Osteocyte (in vitro differentiated cells): Measurements from ENCODE around the gene STX18. TPM values are rescaled to one million over a fixed set of nuclear protein-coding genes. Genes with fewer than 3 reads are reported as not detected.
"Not testable (repeated sequence)": the region's sequence is repeated elsewhere in the genome, so short reads cannot be mapped to it uniquely, and the experiment has no call there.

Experiments used
- DNase-seq: peaks from one replicate; pipeline ENCODE4 v3.0.0; 2021; ENCODE audit warnings: mixed read lengths; ENCODE audit not compliant: unreplicated experiment; ENCODE audit errors: extremely low spot score
- H3K27ac Mint-ChIP-seq: one replicate; pipeline ENCODE4 v1.8.0; 2021; ENCODE audit warnings: mild to moderate bottlenecking, mixed read lengths; ENCODE audit not compliant: unreplicated experiment
- H3K27me3 Mint-ChIP-seq: one replicate; pipeline ENCODE4 v1.8.0; 2021; ENCODE audit warnings: mixed read lengths; ENCODE audit not compliant: unreplicated experiment
- H3K36me3 Mint-ChIP-seq: one replicate; pipeline ENCODE4 v1.8.0; 2021; ENCODE audit warnings: mixed read lengths; ENCODE audit not compliant: unreplicated experiment
- H3K4me1 Mint-ChIP-seq: one replicate; pipeline ENCODE4 v1.8.0; 2021; ENCODE audit warnings: mixed read lengths; ENCODE audit not compliant: unreplicated experiment
- H3K4me3 Mint-ChIP-seq: one replicate; pipeline ENCODE4 v1.8.0; 2021; ENCODE audit warnings: mild to moderate bottlenecking, moderate library complexity, mixed read lengths; ENCODE audit not compliant: unreplicated experiment
- H3K9me3 Mint-ChIP-seq: one replicate; pipeline ENCODE4 v1.8.0; 2021; ENCODE audit warnings: mixed read lengths; ENCODE audit not compliant: unreplicated experiment
- total RNA-seq: library from RNA; stranded (reverse); gene quantifications from 2 replicates; pipeline ENCODE4 v1.2.1, GENCODE V29; 2021
- TF ChIP-seq, protein P1 (sequence below): fragments of 200-600 bp; sonication (generic); IDR thresholded peaks from 2 replicates; pipeline ENCODE4 v1.5.0; 2021; ENCODE audit warnings: antibody characterized with exemption, mild to moderate bottlenecking, moderate library complexity

Gene STX18
- total RNA-seq, 1 donor from 2014 or later, result 26.7 TPM

DNA sequence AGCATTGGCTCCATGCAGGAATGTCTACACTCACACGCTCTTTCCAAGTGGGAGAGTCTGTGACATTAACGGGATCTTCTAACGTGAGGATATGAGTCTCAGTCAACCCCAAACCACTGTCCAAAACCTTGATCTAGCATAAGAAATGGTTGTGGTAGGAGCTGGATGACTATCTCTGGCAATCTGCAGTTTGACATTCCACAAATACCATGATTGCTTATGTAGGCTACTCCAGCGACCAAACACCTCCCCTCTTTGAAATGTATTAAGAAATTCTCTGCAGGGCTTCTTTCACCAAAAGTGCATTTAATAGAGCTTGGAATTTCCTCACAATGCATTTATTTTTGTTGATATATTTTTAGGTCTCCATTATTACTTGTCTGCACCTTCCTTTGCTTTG, 14.1 kb upstream of the STX18 start:
- no peak overlapping the region for H3K27ac Mint-ChIP-seq
- H3K36me3 Mint-ChIP-seq, result peaks cover 14% of the 10 kb centered on the region
- no peak for DNase-seq
- TF ChIP-seq, protein P1, sequence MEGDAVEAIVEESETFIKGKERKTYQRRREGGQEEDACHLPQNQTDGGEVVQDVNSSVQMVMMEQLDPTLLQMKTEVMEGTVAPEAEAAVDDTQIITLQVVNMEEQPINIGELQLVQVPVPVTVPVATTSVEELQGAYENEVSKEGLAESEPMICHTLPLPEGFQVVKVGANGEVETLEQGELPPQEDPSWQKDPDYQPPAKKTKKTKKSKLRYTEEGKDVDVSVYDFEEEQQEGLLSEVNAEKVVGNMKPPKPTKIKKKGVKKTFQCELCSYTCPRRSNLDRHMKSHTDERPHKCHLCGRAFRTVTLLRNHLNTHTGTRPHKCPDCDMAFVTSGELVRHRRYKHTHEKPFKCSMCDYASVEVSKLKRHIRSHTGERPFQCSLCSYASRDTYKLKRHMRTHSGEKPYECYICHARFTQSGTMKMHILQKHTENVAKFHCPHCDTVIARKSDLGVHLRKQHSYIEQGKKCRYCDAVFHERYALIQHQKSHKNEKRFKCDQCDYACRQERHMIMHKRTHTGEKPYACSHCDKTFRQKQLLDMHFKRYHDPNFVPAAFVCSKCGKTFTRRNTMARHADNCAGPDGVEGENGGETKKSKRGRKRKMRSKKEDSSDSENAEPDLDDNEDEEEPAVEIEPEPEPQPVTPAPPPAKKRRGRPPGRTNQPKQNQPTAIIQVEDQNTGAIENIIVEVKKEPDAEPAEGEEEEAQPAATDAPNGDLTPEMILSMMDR, result no peak
- no peaks in the 10 kb centered on the region for H3K27me3 Mint-ChIP-seq
- H3K9me3 Mint-ChIP-seq, result no peaks in the 10 kb centered on the region
- no peak overlapping the region for H3K4me3 Mint-ChIP-seq
- peaks cover 35% of the 10 kb centered on the region for H3K4me1 Mint-ChIP-seq

DNA sequence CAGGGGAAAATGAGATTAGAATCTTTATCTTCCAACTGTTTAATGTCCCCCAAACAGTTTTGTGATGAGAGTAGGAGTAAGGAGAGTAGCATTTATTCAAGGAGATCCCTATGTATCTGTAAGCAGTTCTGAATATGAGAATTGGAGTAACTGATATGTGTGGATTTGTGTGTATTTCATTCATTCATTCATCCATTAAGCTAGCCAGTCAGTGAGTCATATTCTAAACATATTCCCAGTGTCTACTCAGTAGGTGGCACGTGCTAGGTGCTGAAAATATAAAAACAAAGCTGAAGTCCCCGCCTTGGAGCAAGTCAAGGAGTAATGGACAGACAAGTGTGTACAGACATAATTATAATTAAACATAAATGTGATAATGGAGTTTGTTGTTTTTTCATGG, 12.4 kb upstream of the STX18 start:
- DNase-seq, result no peak
- Mint-ChIP-seq H3K27ac (no peak overlapping the region), H3K36me3 (peaks cover 29% of the 10 kb centered on the region), H3K27me3 (no peaks in the 10 kb centered on the region), H3K4me3 (no peak overlapping the region), H3K9me3 (no peaks in the 10 kb centered on the region), H3K4me1 (peaks cover 25% of the 10 kb centered on the region)
- TF ChIP-seq, protein P1, result no peak

DNA sequence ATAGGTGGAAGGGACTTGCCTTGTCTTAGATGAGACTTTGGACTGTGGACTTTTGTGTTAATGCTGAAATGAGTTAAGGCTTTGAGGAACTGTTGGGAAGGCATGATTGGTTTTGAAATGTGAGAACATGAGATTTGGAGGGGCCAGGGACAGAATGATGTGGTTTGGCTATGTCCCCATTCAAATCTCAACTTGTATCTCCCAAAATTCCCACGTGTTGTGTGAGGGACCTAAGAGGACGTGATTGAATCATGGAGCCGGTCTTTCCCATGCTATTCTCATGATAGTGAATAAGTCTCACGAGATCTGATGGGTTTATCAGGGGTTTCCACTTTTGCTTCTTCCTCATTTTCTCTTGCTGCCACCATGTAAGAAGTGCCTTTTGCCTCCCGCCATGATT, 10.2 kb upstream of the STX18 start:
- not testable (repeated sequence) for DNase-seq, H3K27me3 Mint-ChIP-seq, H3K9me3 Mint-ChIP-seq, H3K4me3 Mint-ChIP-seq, H3K27ac Mint-ChIP-seq
- H3K4me1 Mint-ChIP-seq, result peaks cover 21% of the 10 kb centered on the region
- peaks cover 36% of the 10 kb centered on the region for H3K36me3 Mint-ChIP-seq

DNA sequence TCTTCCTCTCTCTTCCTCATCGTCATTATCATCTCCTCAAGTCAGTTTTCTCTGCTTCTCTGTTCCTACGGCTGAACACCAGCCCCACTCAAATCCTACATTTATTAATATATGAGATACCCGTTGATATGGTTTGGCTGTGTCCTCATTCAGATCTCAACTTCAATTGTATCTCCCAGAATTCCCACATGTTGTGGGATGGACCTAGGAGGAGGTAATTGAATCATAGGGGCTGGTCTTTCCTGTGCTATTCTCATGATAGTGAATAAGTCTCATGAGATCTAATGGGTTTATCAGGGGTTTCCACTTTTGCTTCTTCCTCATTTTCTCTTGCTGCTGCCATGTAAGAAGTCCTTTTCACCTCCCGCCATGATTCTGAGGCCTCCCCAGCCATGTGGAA, 8.3 kb upstream of the STX18 start:
- H3K27ac Mint-ChIP-seq, DNase-seq, H3K4me1 Mint-ChIP-seq, H3K9me3 Mint-ChIP-seq, H3K4me3 Mint-ChIP-seq, H3K27me3 Mint-ChIP-seq: not testable (repeated sequence)
- peaks cover 34% of the 10 kb centered on the region for H3K36me3 Mint-ChIP-seq

DNA sequence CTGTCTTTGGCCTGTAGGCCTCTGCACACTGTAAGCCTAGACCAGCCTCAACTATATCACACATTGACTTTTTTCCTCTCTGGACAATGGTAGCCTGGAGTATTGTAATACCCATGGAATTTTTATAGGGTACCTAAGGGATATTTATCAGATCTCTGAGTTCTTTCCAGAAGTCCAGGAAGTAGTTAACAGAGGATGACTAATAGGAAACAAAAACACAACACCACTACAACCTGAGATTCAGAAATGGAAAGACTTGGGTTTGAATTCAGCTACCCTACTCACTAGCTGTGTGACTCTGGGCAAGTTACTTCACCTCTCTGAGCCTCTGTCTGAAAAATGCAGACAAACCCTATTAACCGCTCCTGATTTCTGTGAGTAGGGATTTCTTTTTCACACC, 7.7 kb upstream of the STX18 start:
- Mint-ChIP-seq H3K9me3 (no peaks in the 10 kb centered on the region), H3K4me1 (no peaks in the 10 kb centered on the region), H3K27me3 (no peaks in the 10 kb centered on the region), H3K27ac (no peak overlapping the region), H3K4me3 (no peak overlapping the region), H3K36me3 (peaks cover 34% of the 10 kb centered on the region)
- TF ChIP-seq, protein P1, result no peak
- DNase-seq, result no peak

DNA sequence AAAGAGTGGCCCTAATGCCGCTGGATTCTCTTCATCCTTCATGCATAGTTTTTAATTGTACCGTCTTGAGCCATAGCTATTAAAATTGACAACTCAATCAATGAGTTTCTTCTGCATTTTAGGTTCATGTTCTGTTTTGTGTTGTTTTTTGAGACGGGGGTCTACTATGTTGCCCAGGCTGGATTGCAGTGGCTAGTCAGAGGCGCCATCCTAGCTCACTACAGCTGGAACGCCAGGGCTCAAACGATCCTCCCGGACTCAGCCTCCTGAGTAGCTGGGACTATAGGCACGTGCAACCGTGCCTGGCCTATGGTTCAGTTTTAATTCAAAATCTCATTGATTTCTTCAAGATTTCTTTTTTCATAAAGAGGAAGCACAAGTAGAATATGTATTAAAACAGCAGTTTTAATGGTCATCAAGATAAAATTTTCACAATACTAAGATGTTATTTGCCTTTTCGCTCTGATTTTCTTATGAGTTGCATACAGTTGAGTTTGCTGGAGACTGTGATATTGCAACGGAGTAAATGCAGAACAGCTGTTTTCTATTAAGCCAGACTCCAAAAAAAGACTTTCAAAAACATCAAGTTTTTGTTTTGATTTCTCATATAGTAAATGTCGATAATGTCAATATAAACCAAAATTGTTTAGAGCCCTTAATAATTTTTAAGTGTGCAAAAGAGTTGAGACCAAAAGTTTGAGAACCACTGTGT, 1.1 kb upstream of the STX18 start:
- Mint-ChIP-seq H3K4me1 (peaks cover 34% of the 10 kb centered on the region), H3K36me3 (peaks cover 6% of the 10 kb centered on the region), H3K4me3 (peak overlapping the region; percentile 92), H3K9me3 (no peaks in the 10 kb centered on the region), H3K27me3 (no peaks in the 10 kb centered on the region), H3K27ac (no peak overlapping the region)
- no peak for DNase-seq
- TF ChIP-seq, protein P1, result no peak
